ENCODE measurements around the gene SLC29A3.

Gene SLC29A3

GRCh38 chr10:71321386-71321785 lies 2.3 kb downstream of the SLC29A3 start:
- DNase-seq (ENCODE audit: low spot score) = no peak

GRCh38 chr10:71323407-71323806 lies 4.3 kb downstream of the SLC29A3 start:
- DNase-seq (ENCODE audit: low spot score) = no peak

GRCh38 chr10:71324743-71325142 lies 5.7 kb downstream of the SLC29A3 start:
- no peak for DNase-seq (ENCODE audit: low spot score)

- DNase-seq (ENCODE audit: low spot score) = no peak
Measured at GRCh38 chr10:71325267-71325666, 6.2 kb downstream of the SLC29A3 start.

- no peak for DNase-seq (ENCODE audit: low spot score)
Measured at GRCh38 chr10:71326464-71326881, 7.4 kb downstream of the SLC29A3 start.

- DNase-seq (ENCODE audit: low spot score) = no peak
Measured at GRCh38 chr10:71330789-71331404, 11.8 kb downstream of the SLC29A3 start.

- no peak for DNase-seq (ENCODE audit: low spot score)
Measured at GRCh38 chr10:71331736-71332135, 12.7 kb downstream of the SLC29A3 start.

GRCh38 chr10:71332466-71332865 lies 13.4 kb downstream of the SLC29A3 start:
- DNase-seq (ENCODE audit: low spot score) = no peak

GRCh38 chr10:71333129-71333887 lies 14.2 kb downstream of the SLC29A3 start:
- no peak for DNase-seq (ENCODE audit: low spot score)

- no peak for DNase-seq (ENCODE audit: low spot score)
Measured at GRCh38 chr10:71334221-71334791, 15.2 kb downstream of the SLC29A3 start.

- no peak for DNase-seq (ENCODE audit: low spot score)
Measured at GRCh38 chr10:71335173-71335708, 16.2 kb downstream of the SLC29A3 start.

- no peak for DNase-seq (ENCODE audit: low spot score)
Measured at GRCh38 chr10:71336632-71337031, 17.6 kb downstream of the SLC29A3 start.

GRCh38 chr10:71337219-71337701 lies 18.2 kb downstream of the SLC29A3 start:
- no peak for DNase-seq (ENCODE audit: low spot score)

- no peak for DNase-seq (ENCODE audit: low spot score)
Measured at GRCh38 chr10:71338728-71339495, 19.9 kb downstream of the SLC29A3 start.

- peak; percentile 45 for DNase-seq (ENCODE audit: low spot score)
Measured at GRCh38 chr10:71339796-71340589, 20.9 kb downstream of the SLC29A3 start.

- DNase-seq (ENCODE audit: low spot score) = no peak
Measured at GRCh38 chr10:71342573-71343391, 23.7 kb downstream of the SLC29A3 start.

GRCh38 chr10:71343392-71343773 lies 24.3 kb downstream of the SLC29A3 start:
- DNase-seq (ENCODE audit: low spot score) = peak; percentile 40

- no peak for DNase-seq (ENCODE audit: low spot score)
Measured at GRCh38 chr10:71344154-71344925, 25.3 kb downstream of the SLC29A3 start.

GRCh38 chr10:71344993-71345480 lies 26.0 kb downstream of the SLC29A3 start:
- no peak for DNase-seq (ENCODE audit: low spot score)
